Measurements from ENCODE around the gene USF3.
"Not testable (repeated sequence)": the region's sequence is repeated elsewhere in the genome, so short reads cannot be mapped to it uniquely, and the experiment has no call there.

USF3 gene

GRCh38 chr3:113654310-113654709 is 42.1 kb downstream of the USF3 start:
- DNase-seq: no peak

GRCh38 chr3:113649174-113649845 is 47.1 kb downstream of the USF3 start:
- DNase-seq: no peak

- no peak for DNase-seq
Observed at GRCh38 chr3:113648524-113648923, 47.9 kb downstream of the USF3 start.

- no peak for DNase-seq
Observed at GRCh38 chr3:113643583-113643982, 52.9 kb downstream of the USF3 start.

- no peak for DNase-seq
Observed at GRCh38 chr3:113638910-113639309, 57.5 kb downstream of the USF3 start.

- no peak for DNase-seq
Observed at GRCh38 chr3:113637756-113638155, 58.7 kb downstream of the USF3 start.

- DNase-seq: not testable (repeated sequence)
Observed at GRCh38 chr3:113636034-113636433, 60.4 kb downstream of the USF3 start.

- DNase-seq: no peak
Observed at GRCh38 chr3:113634782-113635474, 61.5 kb downstream of the USF3 start.

- DNase-seq: no peak
Observed at GRCh38 chr3:113631573-113631972, 64.9 kb downstream of the USF3 start.

- DNase-seq: no peak
Observed at GRCh38 chr3:113630956-113631542, 65.4 kb downstream of the USF3 start.

GRCh38 chr3:113629584-113630421 is 66.6 kb downstream of the USF3 start:
- no peak for DNase-seq

GRCh38 chr3:113628788-113629187 is 67.7 kb downstream of the USF3 start:
- no peak for DNase-seq

- no peak for DNase-seq
Observed at GRCh38 chr3:113628316-113628715, 68.1 kb downstream of the USF3 start.

- DNase-seq: no peak
Observed at GRCh38 chr3:113626503-113627371, 69.7 kb downstream of the USF3 start.

GRCh38 chr3:113625834-113626233 is 70.6 kb downstream of the USF3 start:
- DNase-seq: no peak

- no peak for DNase-seq
Observed at GRCh38 chr3:113623811-113624210, 72.6 kb downstream of the USF3 start.

- no peak for DNase-seq
Observed at GRCh38 chr3:113623324-113623723, 73.1 kb downstream of the USF3 start.

GRCh38 chr3:113620091-113620490 is 76.4 kb downstream of the USF3 start:
- DNase-seq: no peak

GRCh38 chr3:113617726-113618125 is 78.7 kb downstream of the USF3 start:
- no peak for DNase-seq

- no peak for DNase-seq
Observed at GRCh38 chr3:113615976-113616375, 80.5 kb downstream of the USF3 start.

GRCh38 chr3:113614402-113614801 is 82.0 kb downstream of the USF3 start:
- no peak for DNase-seq

- no peak for DNase-seq
Observed at GRCh38 chr3:113607219-113607596, 89.2 kb downstream of the USF3 start.

Measured in activated T-cell treated with anti-CD3 and anti-CD28 coated beads, Interleukin-2, amount 50 U/mL, for 1 hour (primary cell).